Colon (tissue), 2 donors: Measurements from ENCODE around the gene RPA3.

Source experiments
- FAIRE-seq: peaks from 2 replicates; lab custom pipeline; 2012; peaks lifted over from hg19 to GRCh38; lab: Jason Lieb, UNC
- donor health status: control.
- donor health status: control.

The RPA3 gene

GRCh38 chr7:7653593-7654187 lies 64.7 kb downstream of the RPA3 start:
- no peak for FAIRE-seq

GRCh38 chr7:7652798-7653540 lies 65.4 kb downstream of the RPA3 start:
- no peak for FAIRE-seq

DNA sequence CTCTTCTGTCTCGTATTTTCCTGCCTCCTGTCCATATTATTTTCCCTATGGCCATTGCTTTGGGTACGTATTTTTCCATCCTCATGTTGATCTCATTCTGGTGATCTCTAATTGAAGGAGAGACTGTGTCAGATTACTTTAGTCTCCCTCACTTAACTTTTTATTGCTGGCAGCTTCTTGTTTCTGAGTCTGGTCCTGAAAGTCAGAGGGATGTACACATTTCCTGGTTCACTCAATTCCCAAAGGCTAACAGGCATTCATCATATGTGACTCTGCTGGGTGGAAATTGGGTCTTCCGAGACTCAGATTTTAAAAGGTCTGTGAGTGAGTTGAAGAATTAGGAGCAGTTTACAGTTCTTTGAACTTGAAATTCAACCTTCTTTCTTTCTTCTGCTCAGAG lies 66.9 kb downstream of the RPA3 start:
- FAIRE-seq = no peak

- FAIRE-seq = no peak
Measured at GRCh38 chr7:7650682-7651206, 67.7 kb downstream of the RPA3 start.

GRCh38 chr7:7647495-7648036 lies 70.8 kb downstream of the RPA3 start:
- FAIRE-seq = no peak

DNA sequence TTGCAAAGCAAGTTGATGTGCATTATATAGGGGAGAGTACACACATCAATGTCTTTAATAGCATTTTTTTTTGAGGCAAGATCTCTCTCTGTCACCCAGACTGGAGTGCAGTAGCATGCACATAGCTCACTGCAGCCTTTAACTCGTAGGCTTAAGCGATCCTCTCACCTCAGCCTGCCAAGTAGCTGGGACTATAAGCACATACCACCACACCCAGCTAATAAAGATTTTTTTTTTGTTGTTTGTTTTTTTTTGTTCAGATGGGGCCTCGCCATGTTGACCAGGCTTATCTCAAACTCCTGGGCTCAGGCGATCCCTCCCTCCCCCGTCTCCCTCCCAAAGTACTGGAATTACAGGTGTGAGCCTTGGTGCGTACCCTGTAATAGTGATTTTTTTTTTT lies 76.3 kb downstream of the RPA3 start:
- no peak for FAIRE-seq

DNA sequence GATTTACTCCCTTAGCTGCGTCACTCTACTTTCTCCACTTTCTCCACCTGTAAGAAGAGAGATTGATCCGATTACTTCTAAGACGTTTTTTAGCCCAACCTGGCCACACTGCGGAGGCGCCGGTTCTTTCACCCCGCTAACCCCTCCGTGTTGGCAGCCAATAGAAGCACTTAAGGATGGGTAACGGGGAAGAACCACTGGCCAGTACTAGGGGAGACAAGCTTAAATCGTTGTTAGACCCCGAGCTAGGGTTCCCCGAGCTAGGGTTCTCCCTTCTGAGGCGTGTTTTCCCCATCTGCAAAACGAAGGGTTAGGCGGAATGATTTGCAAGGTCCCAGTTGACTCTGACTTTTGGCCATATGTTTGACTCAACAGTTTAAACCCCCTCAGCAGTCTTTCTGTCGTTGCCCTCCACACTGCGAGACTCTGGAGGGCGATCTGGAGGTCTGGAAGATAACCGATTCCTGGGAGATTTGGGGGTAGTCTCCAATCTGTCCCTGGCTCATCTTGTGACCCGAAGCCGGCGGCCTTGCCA lies 77.2 kb downstream of the RPA3 start:
- FAIRE-seq = no peak

GRCh38 chr7:7640221-7641128 lies 77.9 kb downstream of the RPA3 start, which contains the start of gene UMAD1:
TSS of gene UMAD1 (plus strand) at chr7:7640752. CDS start at chr7:7673372, 32,620 bp downstream.
- FAIRE-seq = peak; percentile 86

GRCh38 chr7:7639847-7640220 lies 78.6 kb downstream of the RPA3 start:
- no peak for FAIRE-seq

DNA sequence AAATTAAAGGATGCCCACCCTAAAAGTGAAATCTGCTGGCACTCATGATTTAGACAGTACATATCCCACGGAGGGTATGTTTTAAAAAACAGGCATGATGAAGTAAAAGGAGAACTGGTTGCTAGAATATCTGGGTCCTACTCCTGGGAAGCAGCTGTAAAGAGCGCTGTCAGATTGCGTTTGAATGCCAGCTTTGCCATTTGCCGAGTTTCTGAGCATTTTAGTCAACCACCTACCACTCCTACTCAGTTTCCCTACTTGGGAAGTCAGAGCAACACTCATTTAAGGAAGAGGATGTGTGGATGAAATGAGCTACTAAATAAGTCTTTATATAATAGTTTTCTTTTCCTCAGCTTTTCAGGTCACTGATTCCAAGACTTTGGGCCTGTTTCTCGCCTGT lies 79.0 kb downstream of the RPA3 start:
- no peak for FAIRE-seq

DNA sequence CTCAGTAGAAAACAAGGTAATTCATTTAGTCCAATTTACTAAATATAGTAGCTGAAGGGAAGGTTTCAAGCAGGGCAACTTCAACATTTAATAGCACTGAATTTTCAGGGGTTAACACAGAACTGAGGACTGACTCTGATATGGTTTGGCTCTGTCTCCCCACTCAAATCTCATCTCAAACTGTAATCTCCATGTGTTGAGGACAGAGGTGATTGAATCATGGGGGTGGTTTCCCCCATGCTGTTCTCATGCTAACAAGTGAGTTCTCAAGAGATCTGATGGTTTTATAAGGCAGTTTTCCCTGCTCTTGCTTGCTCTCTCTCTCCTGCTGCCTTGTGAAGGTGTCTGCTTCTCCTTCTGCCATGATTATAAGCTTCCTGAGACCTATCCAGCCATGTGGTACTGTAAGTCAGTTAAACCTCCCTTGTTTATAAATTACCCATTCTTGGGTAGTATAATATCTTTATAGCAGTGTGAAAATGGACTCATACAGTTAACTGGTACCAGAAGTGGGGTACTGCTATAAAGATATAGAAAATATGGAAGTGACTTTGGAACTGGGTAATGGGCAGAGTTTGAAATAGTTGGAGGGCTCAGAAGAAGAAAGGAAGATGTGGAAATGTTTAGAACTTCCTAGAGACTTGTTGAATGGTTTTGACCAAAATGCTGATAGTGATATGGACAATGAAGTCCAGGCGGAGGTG lies 87.6 kb downstream of the RPA3 start:
- FAIRE-seq = no peak

GRCh38 chr7:7628476-7628875 lies 89.9 kb downstream of the RPA3 start:
- FAIRE-seq = no peak

- no peak for FAIRE-seq
Measured at GRCh38 chr7:7620644-7621210, 97.7 kb downstream of the RPA3 start.

- no peak for FAIRE-seq
Measured at GRCh38 chr7:7620236-7620635, 98.2 kb downstream of the RPA3 start.

- no peak for FAIRE-seq
Measured at GRCh38 chr7:7618410-7618809, 100.0 kb downstream of the RPA3 start.

DNA sequence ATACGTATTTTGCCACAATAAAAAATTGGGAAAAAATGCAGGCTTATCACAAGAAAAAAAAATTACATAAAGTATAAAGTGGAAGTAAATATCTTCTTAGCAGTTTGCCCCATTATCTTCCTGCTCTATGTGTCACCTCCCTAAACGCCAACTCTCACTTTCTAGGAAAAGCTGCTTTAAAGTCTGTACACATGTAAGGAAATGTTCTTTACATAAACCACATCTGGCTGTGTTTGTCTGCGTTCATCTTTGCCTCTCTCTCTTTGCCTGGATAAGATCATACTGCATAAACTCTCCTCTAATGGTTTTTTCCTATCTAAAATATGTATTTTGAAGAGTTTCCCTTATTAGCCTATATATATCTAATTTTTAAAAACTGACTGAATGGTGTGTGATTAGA lies 100.9 kb downstream of the RPA3 start:
- FAIRE-seq = no peak

- FAIRE-seq = no peak
Measured at GRCh38 chr7:7614018-7614741, 104.2 kb downstream of the RPA3 start.

DNA sequence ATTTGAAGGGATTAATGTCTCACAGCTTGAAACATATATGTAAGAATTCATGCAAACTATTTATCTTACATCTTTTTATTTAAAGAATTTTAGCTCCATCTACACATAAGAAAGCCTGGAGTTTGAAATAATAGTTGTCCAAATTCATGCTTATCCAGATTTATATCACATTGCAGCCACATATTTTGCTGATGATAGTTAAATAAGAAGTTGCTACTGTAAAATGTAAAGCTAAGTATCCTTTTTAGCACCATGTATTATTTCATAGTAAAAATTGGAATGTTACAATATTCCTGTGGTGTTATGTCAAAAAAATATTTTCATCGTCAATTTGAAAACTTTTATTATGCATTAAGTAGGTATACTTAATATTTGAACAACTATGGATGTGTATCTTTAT lies 105.2 kb downstream of the RPA3 start:
- peak; percentile 18 for FAIRE-seq

GRCh38 chr7:7612519-7612918 lies 105.9 kb downstream of the RPA3 start:
- no peak for FAIRE-seq

GRCh38 chr7:7609330-7609729 lies 109.1 kb downstream of the RPA3 start:
- FAIRE-seq = no peak
